ENCODE measurements around the gene NPR1.

DNA sequence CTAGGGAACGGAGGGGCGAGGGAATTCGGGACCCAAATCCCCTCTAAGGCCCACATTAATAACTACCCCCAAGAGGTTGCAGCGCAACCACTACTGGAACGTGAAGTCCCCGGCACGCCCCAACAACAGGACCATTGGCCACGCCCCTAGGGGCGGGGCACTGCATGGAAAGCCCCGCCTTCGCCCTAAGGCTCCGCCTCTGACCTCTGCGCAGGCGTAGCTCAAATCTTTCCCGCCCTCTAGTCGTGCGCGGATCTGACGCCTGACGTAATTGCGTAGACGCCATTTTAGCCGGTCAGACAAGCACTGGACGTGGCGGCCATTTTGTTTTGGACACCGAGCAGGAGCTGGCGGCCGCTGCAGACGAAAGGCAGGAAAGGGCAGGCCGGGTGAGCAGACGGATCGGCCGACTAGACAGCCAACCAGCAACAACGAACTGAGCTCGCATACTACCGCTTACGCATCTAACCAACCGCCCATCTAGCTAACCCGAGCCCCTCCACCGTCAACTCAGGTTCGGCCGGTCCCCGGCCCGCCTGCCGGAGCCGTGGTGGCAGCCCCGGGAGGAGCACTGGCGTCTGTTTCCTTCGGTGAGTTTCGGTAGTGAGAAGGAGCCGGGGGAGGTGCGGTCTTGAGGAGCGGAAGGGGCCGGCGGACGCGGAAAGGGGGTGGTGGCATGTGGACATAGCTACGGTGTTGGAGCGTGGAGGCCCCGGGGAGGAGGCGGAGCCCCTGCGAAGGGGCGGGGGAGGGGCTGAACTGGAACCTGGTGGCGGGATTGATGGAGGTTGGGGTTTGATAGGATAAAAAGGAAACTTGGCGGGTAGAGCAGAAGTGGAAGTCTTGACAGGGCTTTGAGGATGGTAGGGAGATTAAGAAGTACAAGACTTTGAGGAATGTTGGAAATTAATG lies 44.5 kb upstream of the NPR1 start, which contains the start of gene CHTOP:
- TF ChIP-seq TCF7L2 (IDR thresholded peaks at IDR 0.05; ENCODE audit: low read depth, low read length) (no peak), CREB1 (IDR thresholded peaks at IDR 0.05) (peak; percentile 87), CREB1 (CRISPR knock-in tag; IDR thresholded peaks at IDR 0.05) (peak; percentile 95), SOX13 (IDR thresholded peaks at IDR 0.05) (no peak), SOX13 (CRISPR knock-in tag; conservative IDR thresholded peaks at IDR 0.05 in 1 of 2, IDR thresholded peaks at IDR 0.05 in 1 of 2) (0 out of 4 replicates have a peak, but pooled peaks have one; percentile 12 to 78), ZBTB3 (CRISPR knock-in tag; IDR thresholded peaks at IDR 0.05; ENCODE audit: borderline replicate concordance, low read depth) (peak; percentile 59; the same call in 1 of the 2 replicates), POLR2AphosphoS5 (IDR thresholded peaks at IDR 0.05; ENCODE audit: low read depth, low read length) (peak; percentile 88), ZNF737 (CRISPR knock-in tag; IDR thresholded peaks at IDR 0.05; ENCODE audit: borderline replicate concordance) (no peak), TCF12 (IDR thresholded peaks at IDR 0.05) (no peak), TCF12 (CRISPR knock-in tag; IDR thresholded peaks at IDR 0.05) (peak; percentile 12; the same call in 1 of the 2 replicates), HDAC1 (CRISPR knock-in tag; IDR thresholded peaks at IDR 0.05) (peak; percentile 90), EZH2 (conservative IDR thresholded peaks at IDR 0.05; ENCODE audit: low read depth, low read length) (no peak)
- TF ChIP-seq, protein P1, sequence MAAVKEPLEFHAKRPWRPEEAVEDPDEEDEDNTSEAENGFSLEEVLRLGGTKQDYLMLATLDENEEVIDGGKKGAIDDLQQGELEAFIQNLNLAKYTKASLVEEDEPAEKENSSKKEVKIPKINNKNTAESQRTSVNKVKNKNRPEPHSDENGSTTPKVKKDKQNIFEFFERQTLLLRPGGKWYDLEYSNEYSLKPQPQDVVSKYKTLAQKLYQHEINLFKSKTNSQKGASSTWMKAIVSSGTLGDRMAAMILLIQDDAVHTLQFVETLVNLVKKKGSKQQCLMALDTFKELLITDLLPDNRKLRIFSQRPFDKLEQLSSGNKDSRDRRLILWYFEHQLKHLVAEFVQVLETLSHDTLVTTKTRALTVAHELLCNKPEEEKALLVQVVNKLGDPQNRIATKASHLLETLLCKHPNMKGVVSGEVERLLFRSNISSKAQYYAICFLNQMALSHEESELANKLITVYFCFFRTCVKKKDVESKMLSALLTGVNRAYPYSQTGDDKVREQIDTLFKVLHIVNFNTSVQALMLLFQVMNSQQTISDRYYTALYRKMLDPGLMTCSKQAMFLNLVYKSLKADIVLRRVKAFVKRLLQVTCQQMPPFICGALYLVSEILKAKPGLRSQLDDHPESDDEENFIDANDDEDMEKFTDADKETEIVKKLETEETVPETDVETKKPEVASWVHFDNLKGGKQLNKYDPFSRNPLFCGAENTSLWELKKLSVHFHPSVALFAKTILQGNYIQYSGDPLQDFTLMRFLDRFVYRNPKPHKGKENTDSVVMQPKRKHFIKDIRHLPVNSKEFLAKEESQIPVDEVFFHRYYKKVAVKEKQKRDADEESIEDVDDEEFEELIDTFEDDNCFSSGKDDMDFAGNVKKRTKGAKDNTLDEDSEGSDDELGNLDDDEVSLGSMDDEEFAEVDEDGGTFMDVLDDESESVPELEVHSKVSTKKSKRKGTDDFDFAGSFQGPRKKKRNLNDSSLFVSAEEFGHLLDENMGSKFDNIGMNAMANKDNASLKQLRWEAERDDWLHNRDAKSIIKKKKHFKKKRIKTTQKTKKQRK (IDR thresholded peaks at IDR 0.05; ENCODE audit: low read length): no peak
- TF ChIP-seq, protein P2, sequence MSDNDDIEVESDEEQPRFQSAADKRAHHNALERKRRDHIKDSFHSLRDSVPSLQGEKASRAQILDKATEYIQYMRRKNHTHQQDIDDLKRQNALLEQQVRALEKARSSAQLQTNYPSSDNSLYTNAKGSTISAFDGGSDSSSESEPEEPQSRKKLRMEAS (IDR thresholded peaks at IDR 0.05): peak; percentile 60; the same call in 1 of the 2 replicates
- TF ChIP-seq, protein P3, sequence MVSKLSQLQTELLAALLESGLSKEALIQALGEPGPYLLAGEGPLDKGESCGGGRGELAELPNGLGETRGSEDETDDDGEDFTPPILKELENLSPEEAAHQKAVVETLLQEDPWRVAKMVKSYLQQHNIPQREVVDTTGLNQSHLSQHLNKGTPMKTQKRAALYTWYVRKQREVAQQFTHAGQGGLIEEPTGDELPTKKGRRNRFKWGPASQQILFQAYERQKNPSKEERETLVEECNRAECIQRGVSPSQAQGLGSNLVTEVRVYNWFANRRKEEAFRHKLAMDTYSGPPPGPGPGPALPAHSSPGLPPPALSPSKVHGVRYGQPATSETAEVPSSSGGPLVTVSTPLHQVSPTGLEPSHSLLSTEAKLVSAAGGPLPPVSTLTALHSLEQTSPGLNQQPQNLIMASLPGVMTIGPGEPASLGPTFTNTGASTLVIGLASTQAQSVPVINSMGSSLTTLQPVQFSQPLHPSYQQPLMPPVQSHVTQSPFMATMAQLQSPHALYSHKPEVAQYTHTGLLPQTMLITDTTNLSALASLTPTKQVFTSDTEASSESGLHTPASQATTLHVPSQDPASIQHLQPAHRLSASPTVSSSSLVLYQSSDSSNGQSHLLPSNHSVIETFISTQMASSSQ (IDR thresholded peaks at IDR 0.05; ENCODE audit: low read depth): no peak
- TF ChIP-seq, protein P3 (CRISPR knock-in tag; IDR thresholded peaks at IDR 0.05; ENCODE audit: borderline replicate concordance): peak; percentile 71; the same call in 1 of the 2 replicates

Measured in HepG2 (cell line).